IMR-90 (cell line): ENCODE measurements around the gene TMEM45B. TPM values are rescaled to one million over a fixed set of nuclear protein-coding genes. Genes with fewer than 3 reads are reported as not detected.

Experiments
- ATAC-seq: fragments of 200-7000 bp; cut with Tn5 transposase; 2 replicates; pipeline ENCODE4 v1.9.1; 2020; ENCODE audit warnings: low read depth, mild to moderate bottlenecking, moderate library complexity
- BruUV-seq: library from RNA; stranded (reverse); fragments of 400-500 nt; replicated peaks from 2 replicates; lab custom pipeline; 2021; lab: Mats Ljungman, UMichigan
- CTCF ChIA-PET: fragments of 300-600 bp; formaldehyde crosslinking; extraction: SDS; loops from one replicate; lab custom pipeline; 2021; ENCODE audit warnings: antibody characterized with exemption; lab: Yijun Ruan, JAX
- POLR2A ChIA-PET: fragments of 300-600 bp; sonication (Branson Sonifier 250); formaldehyde crosslinking; loops from one replicate; lab custom pipeline; 2022; ENCODE audit warnings: antibody characterized with exemption; ENCODE audit not compliant: unreplicated experiment; lab: Charles Lee
- DNase-seq: peaks from one replicate; pipeline ENCODE4 v3.0.0; 2013
- H2AFZ ChIP-seq: replicated peaks from 2 replicates; pipeline ENCODE3; 2013; ENCODE audit warnings: low read length, mild to moderate bottlenecking; ENCODE audit not compliant: poor library complexity
- H2AK5ac ChIP-seq: 2 replicates; pipeline ENCODE4 v1.6.1; 2013; ENCODE audit warnings: low read depth, low read length, inconsistent platforms
- H2AK9ac ChIP-seq: replicated peaks from 2 replicates; pipeline ENCODE3; 2013; ENCODE audit warnings: mild to moderate bottlenecking, low read depth, low read length, moderate library complexity; ENCODE audit not compliant: poor library complexity
- H2BK120ac ChIP-seq: 2 replicates; pipeline ENCODE4 v1.6.1; 2013; ENCODE audit warnings: low read depth, low read length, inconsistent platforms
- H2BK15ac ChIP-seq: 3 replicates; pipeline ENCODE4 v1.6.1; 2013; ENCODE audit warnings: low read depth, low read length, inconsistent platforms
- H2BK20ac ChIP-seq: 2 replicates; pipeline ENCODE4 v1.6.1; 2013; ENCODE audit warnings: low read depth, mild to moderate bottlenecking, inconsistent platforms, low read length, moderate library complexity
- H2BK5ac ChIP-seq: 2 replicates; pipeline ENCODE4 v1.6.1; 2013; ENCODE audit warnings: mild to moderate bottlenecking, low read depth, low read length, inconsistent platforms; ENCODE audit not compliant: poor library complexity, severe bottlenecking
- H3K14ac ChIP-seq: replicated peaks from 2 replicates; pipeline ENCODE4 v1.6.1; 2013; ENCODE audit warnings: low read depth, low read length, inconsistent platforms
- H3K18ac ChIP-seq: 2 replicates; pipeline ENCODE4 v1.6.1; 2013; ENCODE audit warnings: low read depth, low read length, control low read depth
- H3K23ac ChIP-seq: 2 replicates; pipeline ENCODE4 v1.6.1; 2013; ENCODE audit warnings: low read depth, low read length, inconsistent platforms
- H3K27ac ChIP-seq: 2 replicates; pipeline ENCODE4 v1.5.1; 2013; ENCODE audit warnings: mild to moderate bottlenecking, control low read depth, low read length; ENCODE audit not compliant: insufficient read depth
- H3K27me3 ChIP-seq: 2 replicates; pipeline ENCODE4 v1.6.1; 2013; ENCODE audit warnings: low read length; ENCODE audit not compliant: control insufficient read depth, insufficient read depth
- H3K36me3 ChIP-seq: 2 replicates; pipeline ENCODE4 v1.6.1; 2013; ENCODE audit warnings: low read length, mixed read lengths; ENCODE audit not compliant: control insufficient read depth, insufficient read depth
- H3K4ac ChIP-seq: 2 replicates; pipeline ENCODE4 v1.6.1; 2013; ENCODE audit warnings: low read depth, low read length, inconsistent platforms
- H3K4me1 ChIP-seq: 2 replicates; pipeline ENCODE4 v1.6.1; 2013; ENCODE audit warnings: low read length, mixed read lengths; ENCODE audit not compliant: control insufficient read depth, insufficient read depth
- H3K4me2 ChIP-seq: 2 replicates; pipeline ENCODE4 v1.6.1; 2013; ENCODE audit warnings: low read depth, mild to moderate bottlenecking, control low read depth, low read length, moderate library complexity
- H3K4me3 ChIP-seq: 2 replicates; pipeline ENCODE4 v1.5.1; 2013; ENCODE audit warnings: low read depth, mild to moderate bottlenecking, control low read depth, low read length, moderate library complexity; ENCODE audit not compliant: insufficient read depth
- H3K56ac ChIP-seq: 2 replicates; pipeline ENCODE4 v1.6.1; 2013; ENCODE audit warnings: low read length, inconsistent platforms; ENCODE audit not compliant: insufficient read depth; ENCODE audit errors: extremely low read depth
- H3K79me1 ChIP-seq, 2 experiments: 2 replicates each; pipeline ENCODE4 v1.6.1; 2013; ENCODE audit warnings: low read length in 2 of 2, inconsistent platforms in 1 of 2, low read depth in 1 of 2
- H3K9ac ChIP-seq: 2 replicates; pipeline ENCODE4 v1.6.1; 2013; ENCODE audit warnings: low read depth, low read length, control low read depth
- H3K9me1 ChIP-seq: 2 replicates; pipeline ENCODE4 v1.6.1; 2013; ENCODE audit warnings: low read length, inconsistent platforms; ENCODE audit not compliant: insufficient read depth
- H3K9me3 ChIP-seq: 2 replicates; pipeline ENCODE4 v1.6.1; 2013; ENCODE audit warnings: low read length; ENCODE audit not compliant: control insufficient read depth, insufficient read depth
- H4K20me1 ChIP-seq: 2 replicates; pipeline ENCODE4 v1.6.1; 2013; ENCODE audit warnings: low read length, inconsistent platforms; ENCODE audit not compliant: insufficient read depth
- H4K5ac ChIP-seq: 2 replicates; pipeline ENCODE4 v1.6.1; 2013; ENCODE audit warnings: mild to moderate bottlenecking, low read depth, low read length, control low read depth
- H4K8ac ChIP-seq, 2 experiments: 2 replicates each; pipeline ENCODE4 v1.6.1; 2013; ENCODE audit warnings: low read depth in 2 of 2, low read length in 2 of 2, control low read depth in 1 of 2, inconsistent platforms in 1 of 2
- H4K91ac ChIP-seq: 2 replicates; pipeline ENCODE4 v1.6.1; 2013; ENCODE audit warnings: low read depth, low read length, inconsistent platforms; ENCODE audit not compliant: insufficient read depth
- BHLHE40 ChIP-seq: fragments of 150-350 bp; IDR thresholded peaks from 2 replicates; pipeline ENCODE4 v1.6.1; 2016; ENCODE audit warnings: mild to moderate bottlenecking, low read depth, low read length
- CEBPB ChIP-seq: IDR thresholded peaks from 2 replicates; pipeline ENCODE4 v1.6.1; 2012; ENCODE audit warnings: low read depth, low read length, improper control_type of control experiment
- CHD1 ChIP-seq: IDR thresholded peaks from 2 replicates; pipeline ENCODE4 v1.6.1; 2012; ENCODE audit warnings: low read depth, low read length, improper control_type of control experiment
- CTCF ChIP-seq: conservative IDR thresholded peaks from 2 replicates; pipeline ENCODE4 v1.5.1; 2012; ENCODE audit warnings: mild to moderate bottlenecking, low read depth, low read length, improper control_type of control experiment
- FOS ChIP-seq: fragments of 150-350 bp; IDR thresholded peaks from 2 replicates; pipeline ENCODE4 v1.6.1; 2016; ENCODE audit warnings: low read depth, low read length
- MAFK ChIP-seq: IDR thresholded peaks from 2 replicates; pipeline ENCODE4 v1.6.1; 2012; ENCODE audit warnings: low read depth, low read length, improper control_type of control experiment
- RAD21 ChIP-seq: IDR thresholded peaks from 2 replicates; pipeline ENCODE4 v1.6.1; 2012; ENCODE audit warnings: low read length, improper control_type of control experiment
- SMC3 ChIP-seq: fragments of 150-350 bp; IDR thresholded peaks from 2 replicates; pipeline ENCODE4 v1.6.1; 2016; ENCODE audit warnings: low read depth, mild to moderate bottlenecking, antibody characterized with exemption, low read length, moderate library complexity
- USF2 ChIP-seq: fragments of 150-350 bp; IDR thresholded peaks from 2 replicates; pipeline ENCODE4 v1.6.1; 2017; ENCODE audit warnings: mild to moderate bottlenecking, antibody characterized with exemption, low read length, low read depth
- WGBS, 2 experiments: methylation state at CpG; one replicate each; pipeline versions ENCODE4 v1.1.5 to v1.1.7; 2013; ENCODE audit warnings: missing lambda C conversion rate in 2 of 2; ENCODE audit not compliant: insufficient read length in 1 of 2; ENCODE audit errors: extremely low coverage in 2 of 2; 5-methylcytosine and 5-hydroxymethylcytosine counted together
- dilution Hi-C: fragments of 300-500 bp; cut with HindIII; formaldehyde crosslinking; loops from one replicate; pipeline ENCODE4 v1.14.3; 2018; ENCODE audit warnings: low sequenced_read_pairs; ENCODE audit not compliant: unreplicated experiment
- in situ Hi-C: fragments of 300-500 bp; cut with MboI; formaldehyde crosslinking; loops from 3 replicates; pipeline ENCODE4 v1.14.3; 2019; ENCODE audit warnings: low sequenced_read_pairs, inconsistent platforms, mixed read lengths
- intact Hi-C: fragments of 100-400 bp; cut with micrococcal nuclease; formaldehyde crosslinking; loops from 2 replicates; pipeline ENCODE4 v1.10.0; 2022
- polyA plus RNA-seq, 3 experiments: library from polyadenylated mRNA; depleted of rRNA; stranded (reverse); fragments of >200 nt; gene quantifications; 2 replicates each; pipeline ENCODE4 v1.2.3, GENCODE V29; 2012; ENCODE audit warnings: low replicate concordance in 1 of 3
- total RNA-seq: library from RNA; depleted of rRNA; stranded (reverse); fragments of >200 nt; gene quantifications from 2 replicates; pipeline ENCODE4 v1.2.3, GENCODE V29; 2012

Gene TMEM45B
- total and polyA plus RNA-seq, 2 of the 4 experiments (the other 2 are of a cell fraction): not detected

- no peak for TF ChIP-seq CEBPB
- no peak for TF ChIP-seq MAFK
These were observed 38.0 kb downstream of the TMEM45B start (continued) for GRCh38 chr11:129853518-129854231.

GRCh38 chr11:129854232-129854805 is 38.7 kb downstream of the TMEM45B start:
- Histone ChIP-seq H2AK9ac (peak overlapping the region; percentile 3), H3K4me1 (peaks cover 5% of the 10 kb centered on the region; the same call in 1 of the 2 replicates), H2BK120ac (no peak overlapping the region), H3K27ac (no peak overlapping the region), H3K9me1 (peaks cover 3% of the 10 kb centered on the region; the same call in 1 of the 2 replicates), H3K23ac (no peak overlapping the region), H2BK5ac (no peak overlapping the region), H3K4me2 (peak overlapping the region; percentile 11; the same call in 1 of the 2 replicates), H4K91ac (0 out of 2 replicates have a peak overlapping the region, but pooled peaks have one; percentile 32), H3K36me3 (peaks cover 2% of the 10 kb centered on the region; the same call in 1 of the 2 replicates), H4K8ac (no peak overlapping the region), H2BK15ac (no peak overlapping the region), H2BK20ac (no peak overlapping the region), H2AFZ (no peak overlapping the region), H3K4me3 (no peak overlapping the region), H4K5ac (no peak overlapping the region), H3K9ac (no peak overlapping the region), H3K14ac (no peak overlapping the region), H3K18ac (no peak overlapping the region), H3K4ac (peak overlapping the region; percentile 15; the same call in 1 of the 2 replicates), H4K20me1 (no peaks in the 10 kb centered on the region), H2AK5ac (no peak overlapping the region), H3K56ac (no peak overlapping the region), H3K27me3 (peaks cover 16% of the 10 kb centered on the region), H3K79me1 (no peaks in the 10 kb centered on the region), H3K9me3 (no peaks in the 10 kb centered on the region)
- ATAC-seq: peak; percentile 36; the same call in 1 of the 2 replicates
- dilution Hi-C loops (no loop called here), intact Hi-C loops (no loop called here), in situ Hi-C loops (no loop called here)
- no TSS peak for BruUV-seq
- no peak for DNase-seq
- ChIA-PET POLR2A (no interaction called here), CTCF (no interaction called here)
- TF ChIP-seq CTCF (no peak), SMC3 (no peak), CHD1 (no peak), BHLHE40 (no peak), USF2 (no peak), RAD21 (no peak), FOS (no peak)
- WGBS, 2 experiments: no CpG with 5 or more reads among the region's 7 CpGs
